ENCODE data around the gene CCDC148.

CCDC148 gene

GRCh38 chr2:158414538-158414937, 42.0 kb downstream of the CCDC148 start:
- no peak for TF ChIP-seq POLR2A (IDR thresholded peaks at IDR 0.05; ENCODE audit: low read depth, low read length)
- FAIRE-seq (peak; percentile 86), DNase-seq (ENCODE audit: insufficient read length, low spot score) (peak; percentile 8)

DNA sequence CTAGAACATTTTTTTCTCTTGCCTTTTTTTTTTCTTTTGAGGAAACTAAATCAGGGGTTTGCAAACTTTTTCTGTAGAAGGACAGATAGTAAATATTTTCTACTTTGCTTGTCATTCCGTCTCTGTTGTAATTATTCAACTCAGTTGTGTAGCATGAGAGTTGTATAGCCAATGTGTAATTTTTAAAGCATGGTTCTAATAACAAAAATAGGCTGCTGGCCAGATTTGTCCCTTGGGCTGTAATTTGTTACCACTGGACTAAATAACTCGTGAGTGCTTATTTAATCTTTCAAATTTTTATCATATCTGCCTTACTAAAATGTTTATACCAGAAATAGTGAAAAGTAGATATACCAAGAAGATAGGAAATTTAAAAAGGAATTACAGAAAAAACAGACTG, 43.0 kb downstream of the CCDC148 start:
- no peak for TF ChIP-seq POLR2A (IDR thresholded peaks at IDR 0.05; ENCODE audit: low read depth, low read length)
- FAIRE-seq (no peak), DNase-seq (ENCODE audit: insufficient read length, low spot score) (no peak)

DNA sequence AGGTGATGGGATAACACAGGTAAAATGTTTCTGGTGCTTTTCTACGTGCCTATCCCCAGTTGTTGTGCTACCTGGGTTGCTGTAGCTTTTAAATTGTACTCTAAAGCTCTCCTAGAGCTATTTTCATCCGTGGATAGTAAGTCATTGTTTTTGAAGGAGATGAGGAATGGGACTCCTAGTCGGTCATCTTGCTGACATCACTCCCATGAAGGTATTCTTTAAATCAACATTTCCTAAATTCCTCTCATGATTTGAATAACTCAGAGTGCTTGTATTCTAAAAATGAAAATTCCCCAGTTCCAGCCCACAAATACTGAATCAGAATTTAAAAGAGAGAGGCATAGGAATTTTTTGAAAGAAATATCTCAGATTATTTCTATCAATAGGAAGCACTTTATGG, 44.3 kb downstream of the CCDC148 start:
- FAIRE-seq, result peak; percentile 30
- no peak for TF ChIP-seq POLR2A (IDR thresholded peaks at IDR 0.05; ENCODE audit: low read depth, low read length)
- DNase-seq (ENCODE audit: insufficient read length, low spot score), result no peak

GRCh38 chr2:158411748-158412147, 44.8 kb downstream of the CCDC148 start:
- FAIRE-seq (no peak), DNase-seq (ENCODE audit: insufficient read length, low spot score) (no peak)
- no peak for TF ChIP-seq POLR2A (IDR thresholded peaks at IDR 0.05; ENCODE audit: low read depth, low read length)

- FAIRE-seq, result no peak
- DNase-seq (ENCODE audit: insufficient read length, low spot score), result no peak
- TF ChIP-seq POLR2A (IDR thresholded peaks at IDR 0.05; ENCODE audit: low read depth, low read length), result no peak
Measured at GRCh38 chr2:158410132-158410531, 46.4 kb downstream of the CCDC148 start.

DNA sequence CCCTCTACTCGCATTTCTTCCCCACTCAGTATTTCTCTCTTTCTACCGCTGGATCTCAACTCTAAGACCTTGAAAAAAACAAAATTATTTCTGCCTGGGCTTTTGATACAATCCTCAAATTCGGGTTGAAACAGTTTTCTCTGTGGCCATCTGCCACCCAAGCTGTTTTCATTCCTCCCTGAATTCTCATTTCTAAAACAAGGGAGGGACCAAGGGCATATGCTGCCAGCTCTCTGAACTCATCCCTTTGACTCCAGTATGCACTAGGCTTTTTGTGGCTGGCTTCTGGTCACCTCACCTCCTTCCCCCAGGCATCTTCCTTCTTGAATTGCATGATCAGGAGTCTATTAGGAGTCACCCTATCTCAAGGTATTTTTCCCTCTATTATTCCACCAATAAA, 49.5 kb downstream of the CCDC148 start:
- DNase-seq (ENCODE audit: insufficient read length, low spot score), result no peak
- no peak for TF ChIP-seq POLR2A (IDR thresholded peaks at IDR 0.05; ENCODE audit: low read depth, low read length)
- FAIRE-seq, result no peak

DNA sequence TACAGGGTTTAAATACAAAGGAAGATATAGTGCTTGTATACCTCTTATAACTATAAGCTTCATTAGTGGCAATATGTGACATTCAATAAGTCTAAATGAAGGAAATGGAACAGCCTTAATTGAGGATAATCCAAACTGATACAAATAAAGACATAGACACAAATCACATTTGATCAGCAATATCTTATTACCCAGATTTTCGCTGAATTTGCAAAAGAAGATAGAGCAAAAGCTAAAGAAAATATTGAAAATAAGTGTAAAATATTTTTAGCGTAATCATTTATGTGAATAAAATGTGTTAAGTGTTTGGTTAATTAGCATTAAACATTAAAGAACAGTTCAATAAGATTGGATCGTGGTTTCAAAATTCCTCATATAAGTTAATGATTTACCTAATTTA, 51.2 kb downstream of the CCDC148 start:
- FAIRE-seq, result no peak
- no peak for TF ChIP-seq POLR2A (IDR thresholded peaks at IDR 0.05; ENCODE audit: low read depth, low read length)
- no peak for DNase-seq (ENCODE audit: insufficient read length, low spot score)

- no peak for TF ChIP-seq POLR2A (IDR thresholded peaks at IDR 0.05; ENCODE audit: low read depth, low read length)
- FAIRE-seq (no peak), DNase-seq (ENCODE audit: insufficient read length, low spot score) (no peak)
Measured at GRCh38 chr2:158403237-158403636, 53.3 kb downstream of the CCDC148 start.

DNA sequence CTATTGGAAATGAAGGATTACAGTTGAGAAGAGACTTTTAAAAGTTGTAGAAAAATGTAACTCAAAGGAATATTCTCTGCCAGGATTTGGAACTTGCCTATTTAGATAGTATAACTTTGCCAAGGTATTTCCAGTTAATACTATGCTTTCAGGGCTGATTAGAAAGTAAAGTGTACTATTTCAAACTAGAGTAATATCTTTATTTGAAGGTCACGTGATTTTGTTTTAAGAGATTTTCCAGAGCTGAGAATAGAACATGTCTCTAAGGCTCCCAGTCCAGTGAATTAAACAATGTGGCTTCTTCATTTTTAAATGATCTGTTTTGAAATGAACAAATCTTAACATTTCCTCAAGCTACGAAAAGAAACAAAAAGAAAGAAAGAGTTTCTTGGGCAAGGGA, 53.9 kb downstream of the CCDC148 start:
- no peak for FAIRE-seq

DNA sequence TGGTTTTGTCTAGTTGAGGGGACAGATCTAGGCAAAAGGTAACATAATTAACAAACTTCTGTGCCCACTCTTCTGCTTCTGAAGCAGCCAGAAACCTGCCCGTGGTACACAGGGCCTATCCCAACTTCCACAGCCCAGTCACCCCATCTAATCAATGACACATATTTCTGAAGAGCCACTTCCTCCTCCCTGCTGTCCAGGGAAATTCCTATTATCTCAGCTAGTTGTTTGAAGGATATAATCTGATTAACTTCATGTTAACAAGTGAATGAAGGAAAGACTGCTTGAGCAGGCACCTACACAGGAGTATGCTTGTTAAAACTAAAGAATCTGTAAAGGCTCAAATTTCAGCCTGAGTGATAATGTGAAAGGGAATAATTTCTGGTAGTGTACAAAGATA, 61.4 kb downstream of the CCDC148 start:
- FAIRE-seq (peak; percentile 78), DNase-seq (ENCODE audit: insufficient read length, low spot score) (no peak)
- TF ChIP-seq POLR2A (IDR thresholded peaks at IDR 0.05; ENCODE audit: low read depth, low read length), result no peak

More for the DNA sequence above, 53.9 kb downstream of the CCDC148 start:
- no peak for DNase-seq (ENCODE audit: insufficient read length, low spot score)
- no peak for TF ChIP-seq POLR2A (IDR thresholded peaks at IDR 0.05; ENCODE audit: low read depth, low read length)

GRCh38 chr2:158394453-158394852, 62.1 kb downstream of the CCDC148 start:
- FAIRE-seq (no peak), DNase-seq (ENCODE audit: insufficient read length, low spot score) (no peak)
- TF ChIP-seq POLR2A (IDR thresholded peaks at IDR 0.05; ENCODE audit: low read depth, low read length), result no peak

DNA sequence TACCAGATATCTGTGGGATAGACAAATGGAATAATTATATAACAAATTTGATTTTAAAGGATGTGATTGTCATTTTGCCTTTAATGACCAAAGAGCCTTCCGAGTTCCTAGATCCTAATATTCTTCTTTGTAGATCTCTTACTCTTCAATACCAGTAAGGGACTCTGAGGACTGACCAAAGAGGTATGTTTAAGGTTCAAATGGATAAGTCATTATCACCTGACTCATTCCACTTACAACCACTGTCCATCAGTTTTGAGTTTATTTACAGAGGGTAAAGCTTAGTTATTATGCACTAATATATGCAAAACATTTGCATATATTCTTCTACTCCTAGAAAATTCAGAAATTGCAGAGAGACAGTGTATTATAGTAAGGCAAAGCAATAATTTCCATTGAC, 62.7 kb downstream of the CCDC148 start:
- FAIRE-seq, result no peak
- TF ChIP-seq POLR2A (IDR thresholded peaks at IDR 0.05; ENCODE audit: low read depth, low read length), result no peak

DNA sequence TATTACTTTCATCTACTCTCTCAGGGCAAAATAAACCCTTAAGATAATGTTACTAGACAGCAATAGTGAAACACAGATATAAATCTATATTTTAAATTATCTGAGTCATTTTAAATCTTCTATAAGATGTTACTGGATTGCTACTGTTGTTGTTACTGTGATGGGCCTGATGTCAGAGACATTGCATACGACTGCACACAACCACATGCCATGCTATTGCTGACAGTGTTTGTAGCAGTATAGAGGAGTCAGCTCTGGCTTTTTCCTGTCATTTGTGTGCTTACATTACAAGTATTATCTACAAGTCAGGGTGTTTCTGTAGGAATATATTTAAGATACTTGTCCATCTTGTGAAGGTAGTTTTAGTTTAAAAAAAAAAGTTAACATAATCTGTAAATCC, 63.9 kb downstream of the CCDC148 start:
- FAIRE-seq (peak; percentile 45), DNase-seq (ENCODE audit: insufficient read length, low spot score) (no peak)
- no peak for TF ChIP-seq POLR2A (IDR thresholded peaks at IDR 0.05; ENCODE audit: low read depth, low read length)

More for the DNA sequence above, 62.7 kb downstream of the CCDC148 start:
- no peak for DNase-seq (ENCODE audit: insufficient read length, low spot score)

DNA sequence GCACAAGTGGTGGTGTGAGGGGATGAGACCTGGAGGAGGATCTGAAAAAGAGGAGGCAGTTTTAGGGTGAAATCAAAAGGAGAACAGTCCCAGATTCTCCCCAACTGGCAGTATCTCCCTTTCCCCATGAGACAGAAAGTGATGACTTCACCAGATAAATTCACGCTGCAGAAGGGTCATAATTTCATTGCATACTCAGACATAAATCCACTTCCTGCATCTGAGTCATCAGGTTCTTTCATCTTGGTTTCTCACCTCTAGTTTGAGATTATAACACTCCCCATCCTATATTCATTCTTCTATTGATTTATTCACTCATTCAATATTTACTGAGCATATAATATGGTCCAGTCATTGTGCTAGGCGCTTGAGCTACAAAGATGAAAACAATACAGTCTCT, 64.7 kb downstream of the CCDC148 start:
- no peak for DNase-seq (ENCODE audit: insufficient read length, low spot score)
- peak; percentile 96 for FAIRE-seq
- no peak for TF ChIP-seq POLR2A (IDR thresholded peaks at IDR 0.05; ENCODE audit: low read depth, low read length)

DNA sequence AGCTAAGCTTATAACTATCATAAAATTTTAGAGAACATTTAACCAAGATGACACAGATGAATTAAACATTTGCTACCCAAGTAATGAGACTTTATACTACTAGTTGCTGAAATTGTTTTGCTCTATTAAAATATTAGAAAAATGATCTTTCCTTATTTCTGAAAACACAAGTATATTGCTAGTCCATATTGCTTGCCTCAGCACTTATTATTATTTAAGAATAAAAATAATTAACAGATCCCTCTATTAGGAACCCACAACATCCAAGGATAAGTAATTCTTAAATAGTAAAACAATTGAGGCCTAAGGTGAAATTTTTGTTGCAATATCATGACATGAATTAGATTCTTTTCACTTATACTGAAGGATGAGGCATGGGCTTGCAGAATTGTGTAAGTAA, 65.2 kb downstream of the CCDC148 start:
- no peak for DNase-seq (ENCODE audit: insufficient read length, low spot score)
- TF ChIP-seq POLR2A (IDR thresholded peaks at IDR 0.05; ENCODE audit: low read depth, low read length), result no peak
- FAIRE-seq, result no peak

DNA sequence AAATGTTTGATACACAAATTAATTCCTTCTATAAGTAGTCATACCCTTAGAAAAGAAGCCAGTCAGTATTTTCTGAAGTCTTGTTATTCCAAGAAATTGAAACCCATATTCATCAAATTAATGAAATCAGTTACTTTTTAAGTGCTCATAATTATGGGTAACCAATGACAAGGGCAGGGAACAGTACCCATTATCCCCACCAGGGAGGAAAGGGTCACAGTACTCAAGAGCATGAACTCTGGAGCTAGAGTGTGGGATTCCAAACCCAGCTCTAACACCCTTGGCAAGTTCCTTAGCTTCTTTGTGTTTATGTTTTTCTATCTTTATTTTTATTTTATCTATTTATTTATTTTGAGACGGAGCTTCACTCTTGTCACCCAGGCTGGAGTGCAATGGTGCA, 68.4 kb downstream of the CCDC148 start:
- no peak for TF ChIP-seq POLR2A (IDR thresholded peaks at IDR 0.05; ENCODE audit: low read depth, low read length)
- FAIRE-seq (no peak), DNase-seq (ENCODE audit: insufficient read length, low spot score) (no peak)

Measured in H54 (cell line).